GM23338 (cell line): ENCODE data around the gene C17orf114.

ENCODE experiments used
- CREB1 ChIP-seq: fragments of 250-450 bp; sonication (Bioruptor Pico); IDR thresholded peaks from 2 replicates; pipeline ENCODE4 v1.5.0; 2020; ENCODE audit warnings: low read depth, mild to moderate bottlenecking, moderate library complexity
- POLR2AphosphoS5 ChIP-seq: IDR thresholded peaks from 2 replicates; pipeline ENCODE4 v1.6.1; 2016; ENCODE audit warnings: antibody characterized with exemption, low read depth
- ZNF114 ChIP-seq: fragments of 250-450 bp; sonication (Bioruptor Pico); IDR thresholded peaks from 2 replicates; pipeline ENCODE4 v1.5.0; 2020; ENCODE audit warnings: mild to moderate bottlenecking, moderate library complexity
- TF ChIP-seq, protein P1 (sequence below), 2 experiments: fragments of 200-600 bp in 1 of 2; sonication (generic) in 1 of 2; conservative IDR thresholded peaks; 2 replicates each; pipeline versions ENCODE4 v1.5.1 to v1.6.1; 2016 to 2017; ENCODE audit warnings: antibody characterized with exemption in 2 of 2, low read depth in 2 of 2, mild to moderate bottlenecking in 2 of 2, moderate library complexity in 1 of 2

DNA sequence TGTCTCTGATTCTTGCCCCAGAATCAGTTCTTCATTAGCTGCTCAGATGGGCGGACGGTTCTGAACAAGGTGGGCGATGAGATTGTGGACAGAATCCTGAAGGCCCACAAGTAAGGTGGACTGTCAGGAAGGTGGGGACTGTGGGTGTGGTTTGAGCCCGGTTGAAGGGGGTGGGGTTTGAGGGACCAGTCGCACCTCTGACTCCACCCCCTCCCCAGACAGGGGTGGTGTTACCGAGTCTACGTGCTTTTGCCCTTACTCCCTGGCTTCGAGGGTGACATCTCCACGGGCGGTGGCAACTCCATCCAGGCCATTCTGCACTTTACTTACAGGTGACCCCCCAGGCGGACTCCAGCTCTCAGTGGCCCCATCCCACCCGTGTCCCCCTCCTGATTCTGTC, 16.1 kb upstream of the C17orf114 start:
- TF ChIP-seq, protein P1, sequence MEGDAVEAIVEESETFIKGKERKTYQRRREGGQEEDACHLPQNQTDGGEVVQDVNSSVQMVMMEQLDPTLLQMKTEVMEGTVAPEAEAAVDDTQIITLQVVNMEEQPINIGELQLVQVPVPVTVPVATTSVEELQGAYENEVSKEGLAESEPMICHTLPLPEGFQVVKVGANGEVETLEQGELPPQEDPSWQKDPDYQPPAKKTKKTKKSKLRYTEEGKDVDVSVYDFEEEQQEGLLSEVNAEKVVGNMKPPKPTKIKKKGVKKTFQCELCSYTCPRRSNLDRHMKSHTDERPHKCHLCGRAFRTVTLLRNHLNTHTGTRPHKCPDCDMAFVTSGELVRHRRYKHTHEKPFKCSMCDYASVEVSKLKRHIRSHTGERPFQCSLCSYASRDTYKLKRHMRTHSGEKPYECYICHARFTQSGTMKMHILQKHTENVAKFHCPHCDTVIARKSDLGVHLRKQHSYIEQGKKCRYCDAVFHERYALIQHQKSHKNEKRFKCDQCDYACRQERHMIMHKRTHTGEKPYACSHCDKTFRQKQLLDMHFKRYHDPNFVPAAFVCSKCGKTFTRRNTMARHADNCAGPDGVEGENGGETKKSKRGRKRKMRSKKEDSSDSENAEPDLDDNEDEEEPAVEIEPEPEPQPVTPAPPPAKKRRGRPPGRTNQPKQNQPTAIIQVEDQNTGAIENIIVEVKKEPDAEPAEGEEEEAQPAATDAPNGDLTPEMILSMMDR (conservative IDR thresholded peaks at IDR 0.05; ENCODE audit: low read depth in 2 of 2), result no peak
- no peak for TF ChIP-seq CREB1 (CRISPR knock-in tag)
- no peak for TF ChIP-seq ZNF114 (CRISPR knock-in tag)
- TF ChIP-seq POLR2AphosphoS5, result no peak
